GM12872 (cell line): Measurements from ENCODE around the gene PLCXD3.

Experiments used
- CTCF ChIP-seq: IDR thresholded peaks from 3 replicates; pipeline ENCODE4 v1.5.1; 2011; ENCODE audit warnings: low read depth, mild to moderate bottlenecking, low read length, moderate library complexity; ENCODE audit not compliant: insufficient read depth

Gene PLCXD3

GRCh38 chr5:41532485-41532884, 22.1 kb upstream of the PLCXD3 start:
- no peak for TF ChIP-seq CTCF

DNA sequence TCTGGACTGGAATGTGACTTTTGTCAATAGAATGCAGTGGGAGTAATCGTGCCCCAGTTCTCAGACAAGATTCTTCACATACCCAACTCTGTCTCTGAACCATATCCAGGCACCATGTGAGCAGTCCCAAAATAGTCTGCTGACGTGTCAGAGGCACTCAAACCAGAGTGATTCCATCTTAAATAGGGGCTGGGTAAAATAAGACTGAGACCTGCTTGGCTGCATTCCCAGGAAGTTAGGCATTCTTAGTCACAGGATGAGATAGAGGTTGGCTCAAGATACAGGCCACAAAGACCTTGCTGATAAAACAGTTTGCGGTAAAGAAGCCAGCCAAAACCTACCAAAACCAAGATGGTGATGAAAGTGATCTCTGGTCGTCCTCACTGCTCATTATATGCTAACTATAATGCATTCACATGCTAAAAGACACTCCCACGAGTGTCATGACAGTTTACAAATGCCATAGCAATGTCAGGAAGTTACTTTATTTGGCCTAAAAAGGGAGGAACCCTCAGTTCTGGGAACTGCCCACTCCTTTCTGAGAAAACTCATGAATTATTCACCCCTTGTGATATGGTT, 16.9 kb upstream of the PLCXD3 start:
- no peak for TF ChIP-seq CTCF

DNA sequence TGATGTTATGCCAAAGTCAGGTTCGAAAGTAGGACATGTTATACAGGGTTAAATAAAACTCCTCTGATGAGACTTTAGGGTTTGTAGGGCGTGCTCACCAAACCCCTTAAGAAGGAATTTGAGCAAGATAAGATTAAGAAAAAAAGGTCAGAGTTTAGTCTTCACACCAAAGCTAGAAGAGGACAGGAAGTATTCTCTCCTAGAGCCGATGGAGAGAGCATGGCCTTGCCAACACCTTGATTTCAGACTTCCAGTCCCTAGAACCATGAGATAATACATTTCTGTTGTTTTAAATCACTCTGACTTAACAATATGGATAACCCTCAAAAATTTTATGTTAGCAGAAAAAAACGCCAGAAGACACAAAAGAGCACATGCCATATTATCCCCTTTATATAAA, 16.3 kb upstream of the PLCXD3 start:
- no peak for TF ChIP-seq CTCF

DNA sequence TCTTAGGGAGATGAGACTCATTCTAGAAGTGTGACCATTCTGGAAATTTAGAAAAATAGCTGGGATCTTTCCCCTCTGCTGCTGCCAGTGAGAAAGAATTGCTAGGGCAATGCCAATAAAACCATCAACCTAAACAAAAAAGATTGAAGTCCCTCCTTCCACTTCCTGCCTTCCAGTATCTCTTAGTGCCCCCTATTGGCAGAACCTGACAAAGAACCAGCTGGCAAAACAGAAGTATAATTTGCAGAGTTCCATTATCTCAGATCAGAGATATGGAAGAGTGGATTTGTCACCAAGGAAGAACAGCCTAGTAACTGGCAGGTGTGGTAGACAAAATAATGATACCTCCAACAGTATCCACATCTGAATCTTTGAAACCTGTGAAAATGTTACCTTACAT, 13.8 kb upstream of the PLCXD3 start:
- TF ChIP-seq CTCF: peak; percentile 48

DNA sequence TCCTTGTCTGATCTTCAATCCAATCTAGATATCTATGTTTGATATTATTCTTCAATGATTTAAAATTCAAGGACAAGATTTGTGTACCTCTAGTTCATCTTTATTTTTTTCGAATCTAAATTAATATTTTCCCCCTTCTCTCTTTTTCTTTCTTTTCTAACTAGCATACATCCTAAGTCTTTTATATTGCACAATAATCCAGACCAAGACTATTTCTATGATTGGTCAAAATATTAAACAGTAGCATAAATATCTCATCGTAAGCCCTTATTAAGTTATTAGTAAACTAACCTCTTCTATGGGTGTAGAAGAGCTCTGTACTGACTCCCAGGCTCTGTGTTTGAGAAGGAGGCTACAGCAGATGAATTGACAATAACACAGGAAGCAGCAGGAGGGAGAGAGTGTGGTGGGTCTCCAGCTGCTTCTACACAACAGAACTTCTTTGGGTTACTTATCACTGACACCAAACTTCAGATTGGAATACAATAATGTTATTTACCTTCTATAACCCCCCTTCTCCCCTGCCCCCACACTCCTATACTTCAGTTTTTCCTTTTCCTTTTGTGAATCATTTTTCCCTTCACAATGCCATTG, 11.9 kb upstream of the PLCXD3 start:
- no peak for TF ChIP-seq CTCF

- TF ChIP-seq CTCF: no peak
These were observed 9.4 kb upstream of the PLCXD3 start for GRCh38 chr5:41519801-41520200.

DNA sequence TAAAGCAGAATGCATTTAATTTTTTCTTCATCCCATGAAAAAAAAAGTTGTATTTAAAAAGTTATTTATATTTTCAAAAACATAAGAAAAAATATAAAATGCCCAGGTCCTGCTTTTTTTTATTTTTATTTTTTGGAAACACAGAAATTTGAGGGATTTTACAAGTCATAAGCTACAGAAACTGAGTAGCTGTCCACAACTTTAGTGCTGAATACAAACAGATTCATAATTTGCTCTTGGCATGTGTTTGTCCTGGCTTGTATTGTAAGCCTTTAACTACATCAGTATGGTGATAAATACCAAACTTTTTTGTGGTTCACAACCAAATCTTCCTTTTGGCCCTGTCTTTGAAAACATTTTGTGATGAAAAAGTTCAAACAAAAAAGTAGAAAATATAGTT, 7.5 kb upstream of the PLCXD3 start:
- no peak for TF ChIP-seq CTCF

GRCh38 chr5:41511241-41511640, 840 bp upstream of the PLCXD3 start:
- no peak for TF ChIP-seq CTCF
